Measurements from ENCODE around the gene URB2.
"Not testable (repeated sequence)": the region's sequence is repeated elsewhere in the genome, so short reads cannot be mapped to it uniquely, and the experiment has no call there.

The URB2 gene

DNA sequence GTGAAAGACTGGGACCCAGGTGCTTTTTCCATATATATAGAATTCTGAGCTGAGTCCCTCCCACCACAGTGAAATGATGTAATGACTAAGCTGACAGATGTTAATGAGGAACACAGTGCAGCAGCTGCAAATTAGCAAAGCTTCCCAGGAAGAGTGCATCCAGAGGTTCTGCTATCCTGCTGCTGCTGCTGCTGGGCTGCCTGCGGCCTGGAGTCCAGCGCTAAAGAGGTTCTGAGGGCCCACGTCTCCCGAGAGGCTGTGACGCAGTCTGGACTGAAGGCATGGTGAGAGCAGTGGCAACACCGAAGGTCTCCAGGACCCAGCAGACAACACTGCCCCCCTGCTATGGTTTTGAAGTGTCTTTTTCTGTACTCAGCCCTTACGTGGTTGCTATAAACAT is 63.9 kb downstream of the URB2 start:
- Mint-ChIP-seq H3K27ac (no peak overlapping the region), H3K4me1 (peaks cover 3% of the 10 kb centered on the region), H3K4me3 (no peak overlapping the region), H3K36me3 (peaks cover 11% of the 10 kb centered on the region), H3K27me3 (peaks cover 5% of the 10 kb centered on the region), H3K9me3 (peaks cover 17% of the 10 kb centered on the region)

DNA sequence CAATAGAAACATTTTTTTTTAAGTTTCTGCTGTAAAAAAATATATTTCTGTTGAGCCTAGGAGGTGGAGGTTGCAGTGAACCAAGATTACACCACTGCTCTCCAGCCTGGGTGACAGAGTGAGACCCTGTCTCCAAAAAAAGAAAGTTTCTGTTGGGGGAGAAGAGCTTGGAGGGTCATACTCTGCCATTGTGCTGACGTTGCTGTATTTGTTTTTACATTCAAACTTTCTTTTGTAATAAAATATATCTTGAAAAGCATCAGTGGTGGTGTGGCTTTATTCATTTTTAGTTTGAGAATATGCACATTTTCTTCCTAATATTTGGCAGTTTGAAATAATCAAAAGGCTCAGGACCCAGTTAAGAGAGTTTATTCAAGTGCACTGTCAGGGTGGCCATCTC is 64.6 kb downstream of the URB2 start:
- Mint-ChIP-seq H3K36me3 (peaks cover 5% of the 10 kb centered on the region), H3K4me3 (no peak overlapping the region), H3K9me3 (peaks cover 10% of the 10 kb centered on the region), H3K27me3 (peaks cover 3% of the 10 kb centered on the region), H3K27ac (no peak overlapping the region), H3K4me1 (peaks cover 3% of the 10 kb centered on the region)

DNA sequence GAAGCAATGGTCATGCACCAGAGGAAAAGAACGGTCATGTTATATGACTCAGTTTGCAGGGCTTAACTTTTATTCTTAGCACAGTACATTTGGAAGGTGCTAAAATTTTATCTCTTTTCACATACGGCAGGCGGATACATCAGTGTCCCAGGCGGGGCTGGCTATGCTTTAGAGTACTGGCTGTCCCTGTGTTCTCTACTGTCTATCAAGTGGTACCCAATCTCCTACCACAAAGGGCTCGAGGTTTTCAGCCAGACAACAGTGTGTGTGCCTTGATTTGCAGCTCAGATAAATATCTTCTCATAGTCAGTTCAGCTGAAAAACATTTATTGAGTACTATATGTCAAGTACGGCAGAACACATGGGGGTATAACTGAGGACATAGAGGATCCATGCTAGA is 65.3 kb downstream of the URB2 start:
- H3K4me1 Mint-ChIP-seq = peaks cover 3% of the 10 kb centered on the region
- peaks cover 3% of the 10 kb centered on the region for H3K9me3 Mint-ChIP-seq
- no peak overlapping the region for H3K27ac Mint-ChIP-seq
- no peaks in the 10 kb centered on the region for H3K36me3 Mint-ChIP-seq
- H3K27me3 Mint-ChIP-seq = peaks cover 3% of the 10 kb centered on the region
- H3K4me3 Mint-ChIP-seq = no peak overlapping the region

DNA sequence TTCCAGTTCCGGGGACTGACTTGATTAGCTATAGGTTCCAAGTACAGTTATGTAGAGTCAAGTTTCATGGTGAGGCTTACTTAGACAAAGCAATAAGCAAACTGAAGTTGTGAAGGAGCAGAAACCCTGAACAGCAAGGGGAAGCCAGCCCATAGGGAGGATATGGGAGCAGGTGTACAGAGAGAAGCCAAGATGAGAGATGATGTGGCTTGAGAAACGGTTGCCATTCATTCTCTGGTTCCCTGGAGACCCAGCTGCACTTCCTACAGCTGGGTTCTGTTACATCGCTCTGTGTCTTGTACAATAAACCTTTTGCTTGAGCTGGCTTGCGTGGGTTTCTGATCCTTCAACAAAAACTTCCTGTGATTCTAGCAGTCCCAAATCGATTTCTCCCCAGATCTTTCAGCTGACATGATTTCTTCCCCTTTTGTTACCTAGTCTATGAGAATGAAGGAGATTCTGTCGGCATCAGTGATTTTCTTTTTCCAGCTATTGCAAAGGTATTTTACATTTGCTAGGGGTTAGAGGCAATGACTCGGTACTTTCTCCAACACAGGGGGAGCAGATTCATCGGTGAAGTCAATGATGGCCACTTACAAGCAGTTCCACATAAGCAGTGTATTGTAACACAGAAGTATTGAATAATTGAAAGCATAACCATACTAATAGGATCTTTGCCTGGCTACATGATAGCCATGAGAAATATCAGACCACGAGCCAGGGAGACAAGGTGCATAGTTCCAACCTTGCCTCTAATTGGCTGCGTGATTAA is 67.3 kb downstream of the URB2 start:
- Mint-ChIP-seq H3K4me1 (peaks cover 3% of the 10 kb centered on the region), H3K27ac (no peak overlapping the region), H3K4me3 (no peak overlapping the region), H3K36me3 (no peaks in the 10 kb centered on the region), H3K9me3 (no peaks in the 10 kb centered on the region), H3K27me3 (peaks cover 3% of the 10 kb centered on the region)

DNA sequence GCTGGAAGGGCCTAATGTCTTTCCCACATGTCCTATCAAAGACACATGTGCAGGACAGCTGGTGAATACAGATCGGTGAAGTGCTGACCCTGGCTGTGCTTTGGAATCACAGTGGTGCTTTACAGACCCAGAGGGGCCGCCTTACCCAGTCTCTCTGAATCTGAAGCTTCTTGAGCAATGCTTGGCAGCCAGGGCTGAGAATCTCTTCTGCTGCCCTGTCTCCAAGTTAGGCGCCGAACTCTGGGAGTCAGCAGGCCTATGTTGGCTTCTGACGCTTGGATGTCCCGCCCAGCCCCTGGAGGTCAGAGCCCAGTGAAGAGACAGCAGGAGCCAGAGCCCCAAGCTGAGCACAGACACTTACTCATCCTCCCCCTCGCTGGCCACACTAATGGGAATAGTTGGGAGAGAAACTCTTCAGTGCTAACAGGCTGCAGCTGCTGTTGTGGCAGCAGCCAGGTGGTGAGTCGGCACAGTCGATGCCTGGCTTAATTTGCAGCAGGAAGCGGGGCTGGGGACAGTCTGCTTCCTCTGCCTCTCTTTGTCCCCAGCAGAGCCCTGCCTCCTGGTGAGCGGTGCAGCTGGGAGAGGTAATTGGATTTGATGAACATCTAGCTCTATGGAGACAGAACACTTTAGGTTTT is 68.1 kb downstream of the URB2 start:
- Mint-ChIP-seq H3K4me3 (no peak overlapping the region), H3K27me3 (peaks cover 3% of the 10 kb centered on the region), H3K9me3 (no peaks in the 10 kb centered on the region), H3K4me1 (peaks cover 3% of the 10 kb centered on the region), H3K27ac (no peak overlapping the region), H3K36me3 (no peaks in the 10 kb centered on the region)

DNA sequence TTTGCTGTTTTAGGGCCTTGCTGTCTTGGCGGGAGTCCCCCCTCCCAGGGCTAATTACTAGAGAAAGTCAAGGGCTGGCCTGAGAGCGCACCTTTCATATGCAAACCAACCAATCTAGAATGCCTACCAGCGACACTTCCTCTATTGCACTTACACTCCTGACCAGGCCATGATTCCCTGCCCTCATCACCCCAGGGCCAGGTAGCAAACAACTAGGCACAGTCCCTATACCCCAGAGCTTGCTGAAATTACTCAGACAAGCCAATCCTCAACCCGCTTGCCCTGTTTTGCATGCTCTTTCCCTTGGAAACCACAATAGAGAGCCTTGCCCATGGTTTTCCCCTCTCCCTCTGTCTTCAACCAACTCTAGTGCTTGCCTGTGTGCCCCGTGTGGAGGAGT is 70.3 kb downstream of the URB2 start:
- peaks cover 2% of the 10 kb centered on the region for H3K27me3 Mint-ChIP-seq

DNA sequence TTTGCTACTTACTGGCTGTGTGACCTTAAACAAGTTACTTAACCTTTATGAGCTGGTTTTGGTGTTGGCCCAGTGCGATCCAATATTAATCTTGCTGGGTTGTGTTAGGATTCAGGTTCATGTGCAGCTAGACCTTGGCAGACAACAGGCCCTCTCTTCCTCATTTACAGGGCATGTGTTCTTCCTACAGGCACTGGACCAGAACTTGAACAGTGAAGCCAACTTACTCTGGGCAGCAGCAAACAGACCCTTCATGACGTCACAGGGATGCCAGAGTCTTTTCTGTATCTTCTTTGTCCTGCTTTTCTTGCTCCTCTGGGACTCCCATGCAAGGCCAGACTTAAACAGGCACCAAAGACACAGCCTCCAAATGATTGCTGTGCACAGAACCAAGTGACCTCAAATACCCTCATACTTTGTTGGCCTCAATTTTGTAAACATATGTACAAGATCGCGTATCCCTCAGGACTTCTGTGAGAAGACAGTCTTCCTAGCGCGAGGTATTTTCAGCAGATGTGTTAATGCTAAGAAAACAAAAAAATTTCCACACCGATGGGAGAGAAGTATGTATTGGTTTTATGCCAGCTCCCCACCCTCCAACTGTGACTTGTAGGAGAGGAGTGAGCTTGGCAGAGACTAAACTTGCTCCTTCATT is 73.7 kb downstream of the URB2 start:
- H3K36me3 Mint-ChIP-seq = no peaks in the 10 kb centered on the region
- no peak overlapping the region for H3K27ac Mint-ChIP-seq
- H3K4me3 Mint-ChIP-seq = no peak overlapping the region
- no peaks in the 10 kb centered on the region for H3K27me3 Mint-ChIP-seq
- no peaks in the 10 kb centered on the region for H3K4me1 Mint-ChIP-seq
- H3K9me3 Mint-ChIP-seq = no peaks in the 10 kb centered on the region

More for the DNA sequence above, 70.3 kb downstream of the URB2 start:
- H3K36me3 Mint-ChIP-seq = no peaks in the 10 kb centered on the region
- peaks cover 3% of the 10 kb centered on the region for H3K4me1 Mint-ChIP-seq
- H3K9me3 Mint-ChIP-seq = no peaks in the 10 kb centered on the region
- no peak overlapping the region for H3K4me3 Mint-ChIP-seq
- no peak overlapping the region for H3K27ac Mint-ChIP-seq

DNA sequence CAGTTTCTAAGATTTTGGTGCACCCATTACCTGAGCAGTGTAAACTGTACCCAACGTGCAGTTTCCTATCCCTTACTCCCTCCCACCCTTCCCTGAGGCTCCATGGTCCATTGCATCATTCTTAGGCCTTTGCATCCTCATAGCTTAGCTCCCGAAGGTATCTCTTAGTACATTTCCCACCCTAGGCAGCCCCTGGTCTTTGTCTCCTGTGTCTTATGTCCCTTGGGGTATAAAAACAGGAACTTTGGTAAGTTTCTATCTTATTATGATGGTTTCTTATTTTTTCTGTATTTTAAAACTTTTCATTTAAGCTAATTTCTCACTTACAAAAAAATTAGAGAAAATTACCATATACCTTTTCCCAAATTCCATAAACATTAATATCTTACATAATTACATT is 78.1 kb downstream of the URB2 start:
- Mint-ChIP-seq H3K36me3 (no peaks in the 10 kb centered on the region), H3K27me3 (no peaks in the 10 kb centered on the region), H3K4me1 (no peaks in the 10 kb centered on the region), H3K4me3 (no peak overlapping the region), H3K9me3 (no peaks in the 10 kb centered on the region), H3K27ac (no peak overlapping the region)

DNA sequence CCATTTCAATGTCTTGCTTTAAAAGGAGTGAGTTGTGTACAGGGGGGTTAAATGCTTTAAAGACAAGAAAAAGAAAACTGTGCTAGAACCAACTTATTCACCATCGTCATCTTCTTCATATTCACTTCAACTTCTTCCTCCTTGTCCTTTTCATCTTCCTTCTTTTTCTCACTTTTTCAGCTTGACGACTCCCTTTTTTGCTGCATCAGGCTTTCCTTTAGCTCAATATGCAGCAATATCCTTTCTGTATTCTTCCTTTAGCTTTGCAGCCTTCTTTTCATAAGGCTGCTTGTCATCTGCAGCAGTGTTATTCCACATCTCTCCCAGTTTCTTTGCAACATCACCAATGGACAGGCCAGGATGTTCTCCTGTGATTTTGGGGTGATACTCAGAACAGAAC is 79.1 kb downstream of the URB2 start:
- H3K9me3 Mint-ChIP-seq, H3K27me3 Mint-ChIP-seq, H3K4me1 Mint-ChIP-seq, H3K27ac Mint-ChIP-seq, H3K4me3 Mint-ChIP-seq, H3K36me3 Mint-ChIP-seq: not testable (repeated sequence)

DNA sequence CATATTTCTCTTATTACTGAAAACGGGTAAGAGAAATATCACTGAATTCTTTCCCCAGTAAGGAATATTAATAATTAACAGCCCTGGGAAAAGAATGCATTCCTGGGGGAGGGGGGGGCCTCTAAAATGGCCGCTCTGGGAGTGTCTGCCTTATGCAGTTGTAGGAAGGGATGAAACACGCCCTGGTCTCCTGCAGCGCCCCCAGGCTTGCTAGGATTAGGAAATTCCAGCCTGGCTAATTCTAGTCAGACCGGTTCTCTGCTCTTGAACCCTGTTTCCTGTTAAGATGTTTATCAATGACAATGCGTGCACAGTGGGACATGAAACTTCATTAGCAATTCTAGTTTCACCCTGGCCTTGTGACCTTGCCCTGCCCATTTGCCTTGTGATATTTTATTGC is 81.1 kb downstream of the URB2 start:
- H3K9me3 Mint-ChIP-seq, H3K4me3 Mint-ChIP-seq, H3K4me1 Mint-ChIP-seq, H3K27ac Mint-ChIP-seq, H3K27me3 Mint-ChIP-seq, H3K36me3 Mint-ChIP-seq: not testable (repeated sequence)

DNA sequence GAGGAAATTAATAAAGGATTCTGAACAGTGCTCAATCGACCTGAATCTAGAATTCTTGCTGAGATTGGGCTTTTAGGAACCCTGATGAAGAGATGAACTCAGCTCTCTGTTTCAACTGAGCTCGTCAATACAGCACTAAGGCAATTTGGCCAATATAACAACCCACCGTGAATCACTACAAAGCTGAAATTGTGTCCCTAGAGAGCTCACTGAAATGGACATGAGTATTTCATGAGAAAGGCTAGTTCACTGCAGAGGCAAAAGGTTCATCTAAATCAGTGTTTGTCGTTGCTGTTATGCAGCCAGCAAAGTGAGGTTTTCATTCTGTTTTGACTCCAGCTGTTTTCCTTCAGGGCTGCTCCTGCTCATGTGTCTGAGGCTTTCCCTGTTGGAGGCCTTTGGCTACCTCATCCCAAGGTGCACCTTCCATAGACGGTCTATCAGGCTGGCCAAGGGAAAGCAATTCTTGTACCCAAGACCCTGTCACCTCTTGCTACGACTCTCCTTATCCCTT is 83.5 kb downstream of the URB2 start:
- no peak overlapping the region for H3K4me3 Mint-ChIP-seq
- H3K4me1 Mint-ChIP-seq = no peaks in the 10 kb centered on the region
- no peak overlapping the region for H3K27ac Mint-ChIP-seq
- no peaks in the 10 kb centered on the region for H3K36me3 Mint-ChIP-seq
- no peaks in the 10 kb centered on the region for H3K9me3 Mint-ChIP-seq
- H3K27me3 Mint-ChIP-seq = no peaks in the 10 kb centered on the region

Data from activated naive CD4-positive, alpha-beta T cell treated with anti-CD3 and anti-CD28 coated beads, Interleukin-2, amount 50 U/mL, for 24 hours (primary cell).